GM13977 (cell line): ENCODE results near the gene KCNK13.
"Not testable (repeated sequence)": the region's sequence is repeated elsewhere in the genome, so short reads cannot be mapped to it uniquely, and the experiment has no call there.

Experiments used
- DNase-seq: peaks from one replicate; pipeline ENCODE4 v3.0.0; 2012; ENCODE audit warnings: low spot score
- in situ Hi-C: fragments of 300-500 bp; cut with MboI; formaldehyde crosslinking; loops from one replicate; pipeline ENCODE4 v1.12.0; 2022; ENCODE audit warnings: low sequenced_read_pairs, low pct_unique_long_range_greater_than_20kb, mixed read lengths, inconsistent platforms; ENCODE audit not compliant: unreplicated experiment
- TF ChIP-seq, protein P1 (sequence below): IDR thresholded peaks from 2 replicates; pipeline ENCODE4 v1.5.1; 2012; ENCODE audit warnings: mild to moderate bottlenecking, control low read depth; ENCODE audit not compliant: insufficient read depth; ENCODE audit errors: extremely low read depth, missing control alignments

The KCNK13 gene

DNA sequence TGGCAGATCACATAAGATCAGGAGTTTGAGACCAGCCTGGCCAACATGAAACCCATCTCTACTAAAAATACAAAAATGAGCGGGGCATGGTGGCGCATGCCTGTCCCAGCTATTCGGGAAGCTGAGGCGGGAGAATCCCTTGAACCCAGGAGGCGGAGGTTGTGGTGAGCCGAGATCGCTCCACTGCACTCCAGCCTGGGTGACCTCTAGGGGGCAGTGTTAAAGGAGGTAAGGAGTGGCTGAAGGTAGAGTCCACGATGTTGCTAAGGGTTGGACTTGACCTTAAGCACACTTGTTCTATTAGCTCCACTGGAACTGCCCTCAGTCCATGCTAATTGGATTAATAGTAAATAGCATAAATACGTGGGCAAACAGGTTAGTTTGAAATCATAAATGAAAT lies 132.1 kb downstream of the KCNK13 start:
- in situ Hi-C loops: no loop called here
- TF ChIP-seq, protein P1, sequence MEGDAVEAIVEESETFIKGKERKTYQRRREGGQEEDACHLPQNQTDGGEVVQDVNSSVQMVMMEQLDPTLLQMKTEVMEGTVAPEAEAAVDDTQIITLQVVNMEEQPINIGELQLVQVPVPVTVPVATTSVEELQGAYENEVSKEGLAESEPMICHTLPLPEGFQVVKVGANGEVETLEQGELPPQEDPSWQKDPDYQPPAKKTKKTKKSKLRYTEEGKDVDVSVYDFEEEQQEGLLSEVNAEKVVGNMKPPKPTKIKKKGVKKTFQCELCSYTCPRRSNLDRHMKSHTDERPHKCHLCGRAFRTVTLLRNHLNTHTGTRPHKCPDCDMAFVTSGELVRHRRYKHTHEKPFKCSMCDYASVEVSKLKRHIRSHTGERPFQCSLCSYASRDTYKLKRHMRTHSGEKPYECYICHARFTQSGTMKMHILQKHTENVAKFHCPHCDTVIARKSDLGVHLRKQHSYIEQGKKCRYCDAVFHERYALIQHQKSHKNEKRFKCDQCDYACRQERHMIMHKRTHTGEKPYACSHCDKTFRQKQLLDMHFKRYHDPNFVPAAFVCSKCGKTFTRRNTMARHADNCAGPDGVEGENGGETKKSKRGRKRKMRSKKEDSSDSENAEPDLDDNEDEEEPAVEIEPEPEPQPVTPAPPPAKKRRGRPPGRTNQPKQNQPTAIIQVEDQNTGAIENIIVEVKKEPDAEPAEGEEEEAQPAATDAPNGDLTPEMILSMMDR: peak; percentile 54
- DNase-seq: no peak

DNA sequence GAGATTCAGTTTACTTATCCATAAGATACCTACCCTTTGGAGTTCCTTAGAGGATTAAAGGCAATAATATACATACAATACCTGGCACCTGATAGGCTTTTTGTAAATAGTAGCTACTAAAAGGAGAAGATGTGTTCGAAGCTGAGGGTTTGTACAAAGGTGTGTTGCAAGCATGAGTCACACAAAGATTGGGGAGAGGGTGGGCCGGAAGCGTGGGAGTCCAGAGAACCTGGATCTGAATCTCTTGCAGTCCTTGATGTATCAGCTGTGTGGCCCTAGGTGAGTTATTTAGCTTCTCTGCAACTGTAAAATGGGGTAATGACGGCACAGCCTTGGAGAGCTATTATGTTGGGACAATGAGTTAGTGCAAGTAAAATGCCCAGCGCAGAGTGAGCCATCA lies 132.9 kb downstream of the KCNK13 start:
- no peak for DNase-seq
- TF ChIP-seq, protein P1: no peak
- in situ Hi-C loops: no loop called here

DNA sequence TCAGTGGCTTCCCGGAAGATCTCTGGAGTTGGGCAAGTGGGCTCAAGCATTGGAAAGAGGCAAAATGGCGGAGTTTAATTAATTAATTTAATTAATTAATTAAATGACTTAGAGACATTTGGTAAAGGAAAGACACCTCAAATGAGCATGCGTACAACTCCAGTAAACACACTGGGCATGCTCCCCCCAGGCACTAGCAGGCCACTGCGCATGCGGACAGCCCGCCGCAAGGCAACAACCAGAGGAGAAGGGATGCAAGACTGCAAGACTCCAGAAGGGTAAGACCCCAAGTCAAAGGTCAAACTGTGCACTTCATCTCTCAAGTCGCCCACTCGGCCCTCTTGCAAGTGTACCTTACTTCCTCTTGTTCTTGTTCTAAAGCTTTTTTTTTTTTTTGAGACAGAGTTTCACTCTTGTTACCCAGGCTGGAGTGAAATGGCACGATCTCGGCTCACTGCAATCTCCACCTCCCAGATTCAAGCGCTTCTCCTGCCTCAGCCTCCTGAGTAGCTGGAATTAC lies 136.8 kb downstream of the KCNK13 start:
- TF ChIP-seq, protein P1: no peak
- DNase-seq: no peak
- in situ Hi-C loops: no loop called here

DNA sequence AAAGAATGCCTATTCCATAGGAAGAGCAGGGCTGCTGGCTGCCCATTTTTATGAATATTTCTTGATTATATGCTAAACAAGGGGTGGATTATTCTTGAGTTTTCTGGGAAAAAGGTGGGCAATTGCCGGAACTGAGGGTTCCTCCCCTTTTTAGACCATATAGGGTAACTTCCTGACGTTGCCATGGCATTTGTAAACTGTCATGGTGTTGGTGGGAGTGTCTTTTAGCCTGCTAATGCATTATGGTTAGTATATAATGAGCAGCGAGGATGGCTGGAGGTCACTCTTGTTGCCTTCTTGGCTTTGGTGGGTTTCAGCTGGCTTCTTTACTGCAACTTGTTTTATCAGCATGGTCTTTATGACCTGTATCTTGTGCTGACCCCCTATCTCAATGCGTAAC lies 138.8 kb downstream of the KCNK13 start:
- DNase-seq, in situ Hi-C loops: not testable (repeated sequence)

DNA sequence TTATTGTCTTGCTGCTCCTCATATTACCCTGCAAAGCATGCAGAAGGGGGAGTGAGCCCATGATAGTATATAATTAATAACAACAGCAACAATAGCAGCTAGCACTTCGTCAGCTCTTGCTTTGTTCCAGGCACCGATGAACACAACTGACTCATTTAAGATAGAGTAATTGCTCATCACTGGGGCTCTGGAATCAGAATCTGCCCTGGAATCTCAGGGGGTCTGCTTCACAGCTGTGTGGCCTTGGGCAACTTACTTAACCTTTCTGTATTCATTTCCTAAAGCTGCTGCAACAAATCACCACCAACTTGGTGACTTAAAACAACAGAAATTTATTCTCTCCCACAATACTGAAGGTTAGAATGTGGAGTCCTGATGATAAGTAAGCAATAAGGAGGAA lies 139.6 kb downstream of the KCNK13 start:
- TF ChIP-seq, protein P1: no peak
- in situ Hi-C loops: no loop called here
- no peak for DNase-seq

DNA sequence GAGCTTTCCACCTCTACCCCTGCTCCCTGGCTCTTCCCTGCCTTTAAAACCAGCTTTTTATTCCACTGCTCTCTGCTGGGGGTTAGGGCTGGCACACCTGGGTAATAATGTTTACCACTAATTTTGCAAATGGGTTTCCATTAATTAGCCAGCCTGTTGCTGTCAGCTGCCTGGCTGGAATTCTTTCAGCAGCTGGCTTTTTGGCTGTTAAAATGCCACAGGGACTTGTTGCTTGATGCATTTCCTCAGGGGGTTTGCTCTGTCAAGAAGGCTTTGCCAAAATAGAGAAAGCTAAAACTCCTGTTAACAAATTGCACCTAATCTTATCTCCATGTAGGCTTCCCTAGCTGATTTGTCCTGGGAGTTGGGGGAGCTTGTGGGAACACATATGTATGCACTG lies 142.7 kb downstream of the KCNK13 start:
- in situ Hi-C loops: no loop called here
- no peak for DNase-seq
- TF ChIP-seq, protein P1: no peak

DNA sequence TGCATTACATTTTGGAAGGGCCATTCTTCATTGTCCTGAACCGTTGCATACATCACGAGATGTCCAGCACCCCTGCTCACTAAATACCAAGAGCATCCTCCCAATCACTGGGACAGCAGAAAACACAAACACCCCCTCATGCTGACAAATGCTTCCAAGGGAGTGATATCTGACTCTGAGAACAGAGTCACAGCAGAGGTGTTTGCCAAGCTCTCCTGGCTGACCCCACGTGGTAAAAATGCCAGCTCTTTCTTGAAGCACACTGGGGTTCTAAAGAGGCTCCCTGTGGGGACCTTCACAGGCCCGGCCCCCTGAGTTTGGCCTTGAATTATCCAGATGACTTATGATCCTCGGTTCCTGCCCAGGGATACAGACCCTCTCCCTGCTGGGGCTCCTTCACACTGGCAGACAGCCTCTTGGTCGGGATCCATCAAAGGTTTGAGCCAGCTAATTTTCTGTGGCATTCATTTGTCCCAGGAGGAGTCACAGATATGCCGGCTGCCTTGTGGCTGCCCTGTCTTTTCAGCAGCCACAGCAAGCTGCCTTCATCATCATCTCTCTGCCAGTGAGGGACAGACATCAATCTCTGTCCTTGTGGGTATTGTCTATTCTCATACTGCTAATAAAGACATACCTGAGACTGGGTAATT lies 151.4 kb downstream of the KCNK13 start:
- no peak for DNase-seq
- in situ Hi-C loops: no loop called here
- TF ChIP-seq, protein P1: no peak
